Breast epithelium (tissue), 3 donors: ENCODE measurements around the gene GJD2.

Experiments
- POLR2AphosphoS5 ChIP-seq, 3 donors: sonication (generic); formaldehyde crosslinking; IDR thresholded peaks; one replicate each; pipeline ENCODE4 v1.6.1; 2017; ENCODE audit warnings: antibody characterized with exemption in 3 of 3
- TF ChIP-seq, protein P1 (sequence below), 3 donors: fragments of 450-650 bp; IDR thresholded peaks; one replicate each; pipeline ENCODE4 v1.5.1; 2016 to 2017; ENCODE audit warnings: antibody characterized with exemption in 3 of 3, mild to moderate bottlenecking in 3 of 3, moderate library complexity in 3 of 3

DNA sequence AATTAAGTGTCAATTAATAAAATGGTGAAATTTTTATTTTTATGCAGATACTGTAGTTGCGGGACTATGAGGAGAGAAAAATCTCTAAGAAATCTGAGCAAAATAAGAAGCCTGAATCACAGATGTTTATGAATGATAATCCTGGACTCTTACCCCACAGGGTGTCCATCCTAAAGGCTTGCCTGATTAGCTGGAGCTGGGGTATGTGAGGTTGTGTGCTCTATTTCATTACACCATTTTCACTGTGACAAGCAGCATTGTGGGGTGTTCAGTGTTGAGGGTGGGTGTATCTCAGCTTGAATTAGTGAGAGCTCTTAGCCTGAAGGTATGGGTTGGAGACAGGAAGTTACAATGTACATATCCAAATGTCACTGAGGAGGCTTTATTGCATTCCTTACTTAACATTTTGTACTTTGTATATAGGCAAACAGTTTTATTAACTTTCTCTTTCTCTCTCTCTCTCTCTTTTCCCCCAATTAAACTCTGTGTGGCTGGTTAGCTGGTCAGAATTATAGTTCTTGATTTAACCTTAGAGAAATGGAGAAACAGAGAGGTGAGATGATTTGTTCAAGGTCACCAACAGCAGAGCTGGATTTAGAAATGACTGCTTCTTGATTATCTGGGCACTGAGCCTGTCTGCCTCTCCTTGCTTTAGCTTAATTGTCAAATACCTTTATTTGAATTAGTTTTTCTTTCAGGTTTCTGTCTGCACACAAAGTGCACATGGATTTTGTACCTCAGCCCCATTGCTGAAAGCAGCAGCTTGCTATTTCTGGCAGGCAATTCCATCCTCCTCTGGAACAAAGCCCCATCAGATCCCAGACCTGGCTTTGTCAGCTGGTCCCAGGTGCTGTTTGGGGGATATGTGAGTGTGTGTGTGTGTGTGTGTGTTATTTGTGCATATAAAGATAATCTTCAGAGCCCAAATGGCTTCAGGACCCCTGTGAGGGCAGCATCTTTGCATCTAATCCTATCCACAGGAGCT, 35.8 kb downstream of the GJD2 start:
- TF ChIP-seq, protein P1, sequence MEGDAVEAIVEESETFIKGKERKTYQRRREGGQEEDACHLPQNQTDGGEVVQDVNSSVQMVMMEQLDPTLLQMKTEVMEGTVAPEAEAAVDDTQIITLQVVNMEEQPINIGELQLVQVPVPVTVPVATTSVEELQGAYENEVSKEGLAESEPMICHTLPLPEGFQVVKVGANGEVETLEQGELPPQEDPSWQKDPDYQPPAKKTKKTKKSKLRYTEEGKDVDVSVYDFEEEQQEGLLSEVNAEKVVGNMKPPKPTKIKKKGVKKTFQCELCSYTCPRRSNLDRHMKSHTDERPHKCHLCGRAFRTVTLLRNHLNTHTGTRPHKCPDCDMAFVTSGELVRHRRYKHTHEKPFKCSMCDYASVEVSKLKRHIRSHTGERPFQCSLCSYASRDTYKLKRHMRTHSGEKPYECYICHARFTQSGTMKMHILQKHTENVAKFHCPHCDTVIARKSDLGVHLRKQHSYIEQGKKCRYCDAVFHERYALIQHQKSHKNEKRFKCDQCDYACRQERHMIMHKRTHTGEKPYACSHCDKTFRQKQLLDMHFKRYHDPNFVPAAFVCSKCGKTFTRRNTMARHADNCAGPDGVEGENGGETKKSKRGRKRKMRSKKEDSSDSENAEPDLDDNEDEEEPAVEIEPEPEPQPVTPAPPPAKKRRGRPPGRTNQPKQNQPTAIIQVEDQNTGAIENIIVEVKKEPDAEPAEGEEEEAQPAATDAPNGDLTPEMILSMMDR (IDR thresholded peaks at IDR 0.05), result no peak
- TF ChIP-seq POLR2AphosphoS5 (IDR thresholded peaks at IDR 0.05), result no peak
